Ishikawa (cell line): ENCODE measurements around the gene MYBPHL.
A peak's percentile ranks its signal among the peaks of the same experiment; 100 is the strongest.

Experiments
- CEBPB ChIP-seq: IDR thresholded peaks from 2 replicates; pipeline ENCODE4 v1.6.1; 2012
- CREB1 ChIP-seq: IDR thresholded peaks from 2 replicates; pipeline ENCODE4 v1.6.1; 2012; ENCODE audit warnings: low read depth
- EGR1 ChIP-seq: IDR thresholded peaks from 2 replicates; pipeline ENCODE4 v1.6.1; 2012
- EP300 ChIP-seq: IDR thresholded peaks from 2 replicates; pipeline ENCODE4 v1.6.1; 2012; ENCODE audit warnings: borderline replicate concordance
- FOXM1 ChIP-seq: IDR thresholded peaks from 2 replicates; pipeline ENCODE4 v1.6.1; 2012; ENCODE audit warnings: low read depth, borderline replicate concordance
- NFIC ChIP-seq: IDR thresholded peaks from 2 replicates; pipeline ENCODE4 v1.6.1; 2012
- RAD21 ChIP-seq: IDR thresholded peaks from 2 replicates; pipeline ENCODE4 v1.6.1; 2012; ENCODE audit warnings: low read depth
- TAF1 ChIP-seq: IDR thresholded peaks from 2 replicates; pipeline ENCODE4 v1.6.1; 2012; ENCODE audit warnings: low read depth, mild to moderate bottlenecking
- TCF12 ChIP-seq: IDR thresholded peaks from 2 replicates; pipeline ENCODE4 v1.6.1; 2012; ENCODE audit warnings: low read depth
- TEAD4 ChIP-seq: IDR thresholded peaks from 2 replicates; pipeline ENCODE4 v1.6.1; 2012
- YY1 ChIP-seq: IDR thresholded peaks from 2 replicates; pipeline ENCODE4 v1.6.1; 2012; ENCODE audit warnings: low read depth
- ZBTB7A ChIP-seq: IDR thresholded peaks from 2 replicates; pipeline ENCODE4 v1.6.1; 2012; ENCODE audit warnings: low read depth
- TF ChIP-seq, protein P1 (sequence below): IDR thresholded peaks from 2 replicates; pipeline ENCODE4 v1.6.1; 2012
- TF ChIP-seq, protein P2 (sequence below): IDR thresholded peaks from 2 replicates; pipeline ENCODE4 v1.6.1; 2012
- TF ChIP-seq, protein P3 (sequence below): IDR thresholded peaks from 2 replicates; pipeline ENCODE4 v1.6.1; 2012; ENCODE audit warnings: low read depth, mild to moderate bottlenecking

The MYBPHL gene

DNA sequence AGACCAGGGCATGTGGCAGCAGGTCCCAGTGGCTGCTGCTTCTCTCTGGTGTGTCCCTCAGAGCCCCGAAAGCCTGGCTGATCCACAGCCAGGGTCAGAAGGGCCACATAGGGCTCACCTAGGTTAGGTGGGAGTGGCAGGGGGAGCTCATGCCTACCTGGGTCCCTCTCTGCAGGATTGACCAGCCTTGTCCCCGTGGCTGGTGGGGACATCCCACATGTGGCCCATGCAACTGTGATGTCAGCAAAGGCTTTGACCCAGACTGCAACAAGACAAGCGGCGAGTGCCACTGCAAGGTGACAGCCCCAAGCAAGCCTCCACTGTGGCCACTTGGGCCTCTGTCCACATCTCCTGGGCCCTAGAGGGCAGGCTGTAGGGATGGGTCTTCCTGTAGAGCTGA is 41.8 kb downstream of the MYBPHL start:
- TF ChIP-seq TEAD4 (no peak), ZBTB7A (no peak)

DNA sequence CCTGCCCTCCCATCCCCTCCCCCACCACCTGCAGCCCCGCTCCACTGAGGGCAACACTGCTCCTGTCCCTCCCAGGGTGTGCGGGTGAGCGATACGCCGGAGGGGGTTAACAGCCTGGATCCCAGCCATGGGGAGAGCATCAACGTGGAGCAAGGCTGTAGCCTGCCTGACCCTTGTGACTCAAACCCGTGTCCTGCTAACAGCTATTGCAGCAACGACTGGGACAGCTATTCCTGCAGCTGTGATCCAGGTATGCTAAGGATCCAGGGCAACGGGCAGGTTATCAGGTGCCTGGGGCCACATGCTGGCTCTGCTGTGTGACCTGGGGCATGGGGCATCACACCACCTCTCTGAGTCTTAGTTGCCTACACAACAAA is 42.4 kb downstream of the MYBPHL start:
- TF ChIP-seq EGR1 = no peak
- no peak for TF ChIP-seq TEAD4
- TF ChIP-seq NFIC = no peak
- TF ChIP-seq FOXM1 = no peak
- TF ChIP-seq, protein P1, sequence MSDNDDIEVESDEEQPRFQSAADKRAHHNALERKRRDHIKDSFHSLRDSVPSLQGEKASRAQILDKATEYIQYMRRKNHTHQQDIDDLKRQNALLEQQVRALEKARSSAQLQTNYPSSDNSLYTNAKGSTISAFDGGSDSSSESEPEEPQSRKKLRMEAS = no peak
- TF ChIP-seq CEBPB = no peak
- no peak for TF ChIP-seq CREB1
- TF ChIP-seq, protein P2, sequence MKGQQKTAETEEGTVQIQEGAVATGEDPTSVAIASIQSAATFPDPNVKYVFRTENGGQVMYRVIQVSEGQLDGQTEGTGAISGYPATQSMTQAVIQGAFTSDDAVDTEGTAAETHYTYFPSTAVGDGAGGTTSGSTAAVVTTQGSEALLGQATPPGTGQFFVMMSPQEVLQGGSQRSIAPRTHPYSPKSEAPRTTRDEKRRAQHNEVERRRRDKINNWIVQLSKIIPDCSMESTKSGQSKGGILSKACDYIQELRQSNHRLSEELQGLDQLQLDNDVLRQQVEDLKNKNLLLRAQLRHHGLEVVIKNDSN = no peak
- TF ChIP-seq, protein P3, sequence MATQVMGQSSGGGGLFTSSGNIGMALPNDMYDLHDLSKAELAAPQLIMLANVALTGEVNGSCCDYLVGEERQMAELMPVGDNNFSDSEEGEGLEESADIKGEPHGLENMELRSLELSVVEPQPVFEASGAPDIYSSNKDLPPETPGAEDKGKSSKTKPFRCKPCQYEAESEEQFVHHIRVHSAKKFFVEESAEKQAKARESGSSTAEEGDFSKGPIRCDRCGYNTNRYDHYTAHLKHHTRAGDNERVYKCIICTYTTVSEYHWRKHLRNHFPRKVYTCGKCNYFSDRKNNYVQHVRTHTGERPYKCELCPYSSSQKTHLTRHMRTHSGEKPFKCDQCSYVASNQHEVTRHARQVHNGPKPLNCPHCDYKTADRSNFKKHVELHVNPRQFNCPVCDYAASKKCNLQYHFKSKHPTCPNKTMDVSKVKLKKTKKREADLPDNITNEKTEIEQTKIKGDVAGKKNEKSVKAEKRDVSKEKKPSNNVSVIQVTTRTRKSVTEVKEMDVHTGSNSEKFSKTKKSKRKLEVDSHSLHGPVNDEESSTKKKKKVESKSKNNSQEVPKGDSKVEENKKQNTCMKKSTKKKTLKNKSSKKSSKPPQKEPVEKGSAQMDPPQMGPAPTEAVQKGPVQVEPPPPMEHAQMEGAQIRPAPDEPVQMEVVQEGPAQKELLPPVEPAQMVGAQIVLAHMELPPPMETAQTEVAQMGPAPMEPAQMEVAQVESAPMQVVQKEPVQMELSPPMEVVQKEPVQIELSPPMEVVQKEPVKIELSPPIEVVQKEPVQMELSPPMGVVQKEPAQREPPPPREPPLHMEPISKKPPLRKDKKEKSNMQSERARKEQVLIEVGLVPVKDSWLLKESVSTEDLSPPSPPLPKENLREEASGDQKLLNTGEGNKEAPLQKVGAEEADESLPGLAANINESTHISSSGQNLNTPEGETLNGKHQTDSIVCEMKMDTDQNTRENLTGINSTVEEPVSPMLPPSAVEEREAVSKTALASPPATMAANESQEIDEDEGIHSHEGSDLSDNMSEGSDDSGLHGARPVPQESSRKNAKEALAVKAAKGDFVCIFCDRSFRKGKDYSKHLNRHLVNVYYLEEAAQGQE = no peak
- TF ChIP-seq TCF12 = no peak
- no peak for TF ChIP-seq ZBTB7A
- no peak for TF ChIP-seq RAD21
- TF ChIP-seq TAF1 = no peak
- no peak for TF ChIP-seq YY1
- TF ChIP-seq EP300 = no peak

DNA sequence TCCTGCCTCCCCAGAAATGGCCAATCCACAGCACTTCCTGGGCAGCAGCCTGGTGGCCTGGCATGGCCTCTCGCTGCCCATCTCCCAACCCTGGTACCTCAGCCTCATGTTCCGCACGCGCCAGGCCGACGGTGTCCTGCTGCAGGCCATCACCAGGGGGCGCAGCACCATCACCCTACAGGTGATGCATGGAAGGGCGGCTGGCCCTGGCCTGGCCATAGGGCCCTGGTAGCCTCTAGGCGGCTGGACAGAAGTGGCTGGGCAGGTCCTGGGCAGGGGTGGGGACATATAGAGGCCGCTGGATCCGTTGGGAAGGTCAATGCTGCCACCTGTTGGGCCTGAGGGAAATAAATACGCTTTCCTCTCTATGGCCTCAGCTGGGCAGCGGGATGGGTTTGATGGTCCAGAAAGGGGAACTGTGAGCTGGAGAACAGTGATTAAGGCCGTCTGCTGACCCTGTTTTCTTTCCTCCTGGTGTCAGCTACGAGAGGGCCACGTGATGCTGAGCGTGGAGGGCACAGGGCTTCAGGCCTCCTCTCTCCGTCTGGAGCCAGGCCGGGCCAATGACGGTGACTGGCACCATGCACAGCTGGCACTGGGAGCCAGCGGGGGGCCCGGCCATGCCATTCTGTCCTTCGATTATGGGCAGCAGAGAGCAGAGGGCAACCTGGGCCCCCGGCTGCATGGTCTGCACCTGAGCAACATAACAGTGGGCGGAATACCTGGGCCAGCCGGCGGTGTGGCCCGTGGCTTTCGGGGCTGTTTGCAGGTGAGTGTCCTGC is 43.0 kb downstream of the MYBPHL start:
- peak; percentile 90 for TF ChIP-seq RAD21
- TF ChIP-seq TCF12 = peak; percentile 70
- TF ChIP-seq TAF1 = no peak
- no peak for TF ChIP-seq CREB1
- TF ChIP-seq, protein P1 = peak; percentile 98
- TF ChIP-seq ZBTB7A = no peak; the same call in 1 of the 2 replicates
- no peak for TF ChIP-seq NFIC
- TF ChIP-seq, protein P2 = 0 out of 2 replicates have a peak, but pooled peaks have one; percentile 37
- peak; percentile 46; the same call in 1 of the 2 replicates for TF ChIP-seq TEAD4
- 0 out of 2 replicates have a peak, but pooled peaks have one; percentile 49 for TF ChIP-seq YY1
- TF ChIP-seq EGR1 = no peak

DNA sequence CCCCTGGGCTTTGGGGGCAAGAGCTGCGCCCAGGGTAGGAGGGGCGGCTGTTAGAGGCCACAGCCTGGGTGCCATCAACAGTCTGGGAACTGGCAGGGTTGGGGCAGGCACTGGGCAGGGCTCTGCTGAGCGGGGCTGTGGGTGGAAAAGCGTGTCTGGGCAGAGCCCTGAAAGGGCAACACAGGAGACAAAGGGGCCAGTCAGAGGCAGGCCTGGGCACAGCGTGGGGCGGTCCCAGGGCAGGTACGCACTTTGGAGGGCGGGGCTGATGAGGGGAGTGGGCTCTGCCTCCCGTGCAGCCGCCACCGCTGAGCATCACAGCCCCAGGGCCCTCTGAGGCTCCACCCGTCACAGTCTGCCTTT is 43.6 kb downstream of the MYBPHL start:
- TF ChIP-seq TEAD4 (no peak), YY1 (no peak), TCF12 (no peak; the same call in 1 of the 2 replicates), RAD21 (no peak), EGR1 (no peak), TAF1 (no peak), EP300 (no peak), CEBPB (no peak), NFIC (no peak)
- TF ChIP-seq, protein P2 = no peak
- TF ChIP-seq, protein P3 = no peak
- TF ChIP-seq, protein P1 = no peak

DNA sequence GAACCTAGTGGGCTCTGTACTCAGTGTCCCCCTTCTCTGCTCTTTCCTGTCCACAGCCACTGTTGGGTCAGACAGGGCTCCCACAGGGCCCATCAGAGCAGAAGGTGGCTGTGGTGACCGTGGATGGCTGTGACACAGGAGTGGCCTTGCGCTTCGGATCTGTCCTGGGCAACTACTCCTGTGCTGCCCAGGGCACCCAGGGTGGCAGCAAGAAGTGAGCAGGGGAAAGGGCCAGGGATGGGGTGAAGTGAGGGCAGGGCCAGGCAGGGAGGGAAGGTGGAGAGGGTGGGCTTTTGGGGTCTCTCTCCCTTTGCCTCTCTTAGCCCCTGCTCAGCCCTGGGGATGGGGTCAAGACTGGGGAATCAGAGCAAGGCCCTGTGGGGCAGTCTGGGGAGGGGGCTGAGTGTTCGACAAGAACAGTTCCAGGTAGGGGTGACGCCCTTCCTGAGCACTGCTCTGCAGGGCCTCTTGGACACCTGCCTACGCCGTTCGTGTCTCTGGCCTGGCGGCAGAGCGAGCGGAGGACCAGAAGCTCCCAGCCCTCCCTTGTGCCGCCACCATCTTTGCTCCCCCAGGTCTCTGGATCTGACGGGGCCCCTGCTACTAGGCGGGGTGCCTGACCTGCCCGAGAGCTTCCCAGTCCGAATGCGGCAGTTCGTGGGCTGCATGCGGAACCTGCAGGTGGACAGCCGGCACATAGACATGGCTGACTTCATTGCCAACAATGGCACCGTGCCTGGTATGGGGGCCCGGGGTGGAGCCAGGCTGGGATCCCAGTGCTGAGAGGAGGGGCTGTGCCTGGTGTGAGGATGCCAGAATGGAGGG is 44.4 kb downstream of the MYBPHL start:
- no peak for TF ChIP-seq CREB1
- no peak for TF ChIP-seq TEAD4
- TF ChIP-seq CEBPB = no peak
- TF ChIP-seq, protein P1 = no peak
- TF ChIP-seq RAD21 = no peak
- no peak for TF ChIP-seq ZBTB7A
- no peak for TF ChIP-seq TCF12
- TF ChIP-seq EGR1 = no peak
- TF ChIP-seq TAF1 = no peak
- TF ChIP-seq NFIC = no peak
- TF ChIP-seq, protein P3 = no peak
- no peak for TF ChIP-seq EP300
- TF ChIP-seq FOXM1 = no peak
- TF ChIP-seq, protein P2 = no peak
- TF ChIP-seq YY1 = no peak
